HG03135 (cell line): ENCODE results near the gene ST7L.
"Not testable (repeated sequence)": the region's sequence is repeated elsewhere in the genome, so short reads cannot be mapped to it uniquely, and the experiment has no call there.

ENCODE experiments used
- ATAC-seq: cut with Tn5 transposase; IDR thresholded peaks from one replicate; pipeline ENCODE4 v1.9.1; 2021; ENCODE audit warnings: mild to moderate bottlenecking, moderate library complexity; ENCODE audit not compliant: unreplicated experiment

Gene ST7L

DNA sequence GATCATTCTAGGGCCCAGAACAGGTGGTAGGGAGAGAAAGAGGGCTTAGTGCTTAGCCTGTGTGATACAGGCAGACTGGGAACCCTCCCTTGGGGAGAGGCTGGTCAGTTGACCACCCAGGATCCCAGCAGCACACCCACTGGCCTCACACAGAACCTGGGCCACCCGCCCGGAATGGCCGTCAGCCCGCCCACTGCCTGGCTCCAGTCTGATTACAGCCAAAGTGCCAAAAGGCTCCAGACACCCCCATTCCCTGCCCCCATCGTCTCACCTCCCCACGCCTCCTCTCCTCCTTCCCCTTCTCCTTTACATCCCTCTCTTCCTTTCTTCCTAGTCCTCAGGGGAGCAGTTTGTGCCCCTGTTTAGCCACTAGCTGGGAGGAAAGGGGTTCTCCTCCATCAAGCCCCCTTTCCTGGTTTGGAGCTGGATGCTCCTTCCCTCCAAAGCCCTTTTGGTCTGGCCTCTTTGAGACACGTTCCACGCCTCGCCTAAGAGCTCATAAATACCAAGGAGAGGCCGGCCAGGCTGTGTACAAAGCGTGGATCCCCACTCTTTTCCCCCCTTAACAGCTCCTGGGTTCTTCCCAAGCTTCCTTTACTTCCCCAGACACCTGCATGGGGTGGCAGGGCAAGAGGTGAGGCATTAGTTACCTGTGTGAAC, 114.8 kb downstream of the ST7L start:
- ATAC-seq, result no peak

DNA sequence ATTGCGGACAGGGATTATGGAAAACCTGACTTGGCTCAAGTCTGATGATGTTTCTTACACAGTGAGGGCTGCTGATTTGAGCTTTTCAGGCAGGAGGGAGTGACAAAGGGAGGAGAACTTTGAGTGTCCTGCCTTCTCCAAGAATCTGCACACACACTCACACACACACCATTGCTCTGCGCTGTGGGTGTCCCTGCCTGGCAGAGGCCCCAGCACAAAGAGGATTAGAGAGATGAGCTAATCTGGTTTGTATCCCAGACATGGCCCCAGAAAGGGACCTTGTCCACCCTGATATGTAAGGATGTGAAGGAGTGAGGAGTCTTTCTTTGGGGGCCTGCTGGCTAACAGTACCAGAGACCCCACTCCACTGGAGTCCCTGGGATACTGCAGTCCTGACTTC, 116.1 kb downstream of the ST7L start:
- no peak for ATAC-seq

DNA sequence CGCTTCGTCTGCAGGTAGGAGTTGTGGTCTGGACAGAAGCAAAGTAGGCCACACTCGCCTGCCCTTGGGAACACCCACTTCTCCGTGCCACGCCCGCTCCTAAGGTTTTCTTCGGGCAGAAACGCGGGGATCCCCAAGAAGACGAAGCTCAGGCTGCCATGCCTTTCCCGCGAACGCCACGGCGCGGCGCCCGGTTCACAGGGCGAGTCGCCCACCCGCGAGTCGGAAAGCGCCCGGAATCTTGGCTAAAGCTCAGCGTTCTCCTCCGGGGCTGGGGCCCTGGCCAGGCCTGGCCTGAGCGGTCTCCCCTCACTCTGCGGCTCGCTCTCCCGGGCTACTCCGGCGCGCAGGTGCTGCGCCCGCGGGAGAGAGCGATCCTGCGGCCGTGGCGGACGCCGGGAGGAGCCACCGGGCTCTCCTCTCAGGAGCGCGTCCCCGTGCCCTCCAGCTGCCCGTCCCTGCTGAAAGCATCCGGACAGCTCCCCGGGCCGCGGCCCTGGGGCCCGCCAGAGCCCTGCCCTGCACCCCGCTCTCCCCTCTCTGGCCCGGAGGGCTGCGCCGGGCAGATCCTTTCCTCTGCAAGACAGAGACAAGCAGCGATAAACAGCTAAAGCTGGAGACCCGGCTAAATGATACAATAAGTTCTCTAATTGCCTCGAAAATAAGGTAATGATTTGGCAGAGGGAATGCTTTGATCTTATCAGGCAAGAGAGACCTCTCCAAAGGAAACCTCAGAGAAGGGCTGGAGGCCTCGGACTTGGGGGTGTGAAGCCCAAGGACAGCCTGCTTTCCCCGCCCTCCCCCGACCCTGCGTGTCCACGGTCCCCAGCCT, 116.9 kb downstream of the ST7L start:
- ATAC-seq, result no peak

DNA sequence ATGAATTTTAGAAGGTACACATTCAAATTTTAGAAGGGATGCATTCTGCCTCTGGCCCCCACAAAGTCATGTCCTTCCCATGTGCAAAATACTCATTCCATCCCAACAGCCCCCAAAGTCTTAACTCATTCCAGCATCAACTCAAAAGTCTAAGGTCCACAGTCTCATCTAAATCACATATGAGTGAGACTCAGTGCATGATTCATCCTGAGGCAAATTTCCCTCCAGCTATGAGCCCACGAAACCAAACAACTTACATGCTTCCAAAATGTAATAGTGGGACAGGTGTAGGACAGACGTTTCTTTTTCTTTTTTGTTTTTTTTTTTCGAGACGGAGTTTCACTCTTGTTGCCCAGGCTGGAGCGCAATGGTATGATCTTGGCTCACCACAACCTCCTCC, 122.7 kb downstream of the ST7L start:
- ATAC-seq, result no peak

DNA sequence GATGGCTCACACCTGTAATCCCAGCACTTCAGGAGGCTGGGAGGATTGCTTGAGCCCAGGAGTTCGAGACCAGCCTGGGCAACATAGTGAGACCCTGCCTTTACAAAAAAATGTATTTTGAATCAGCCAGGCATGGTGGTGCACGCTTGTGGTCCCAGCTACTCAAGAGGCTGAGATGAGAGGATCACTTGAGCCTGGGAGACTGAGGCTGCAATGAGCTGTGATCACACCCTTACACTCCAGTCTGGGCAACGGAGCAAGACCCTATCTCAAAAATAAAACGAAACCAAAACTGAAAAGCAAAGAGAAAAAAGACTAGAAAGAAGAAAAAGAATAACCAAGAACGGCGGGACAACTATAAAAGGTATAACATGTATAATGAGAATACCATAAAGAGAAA, 125.6 kb downstream of the ST7L start:
- no peak for ATAC-seq

DNA sequence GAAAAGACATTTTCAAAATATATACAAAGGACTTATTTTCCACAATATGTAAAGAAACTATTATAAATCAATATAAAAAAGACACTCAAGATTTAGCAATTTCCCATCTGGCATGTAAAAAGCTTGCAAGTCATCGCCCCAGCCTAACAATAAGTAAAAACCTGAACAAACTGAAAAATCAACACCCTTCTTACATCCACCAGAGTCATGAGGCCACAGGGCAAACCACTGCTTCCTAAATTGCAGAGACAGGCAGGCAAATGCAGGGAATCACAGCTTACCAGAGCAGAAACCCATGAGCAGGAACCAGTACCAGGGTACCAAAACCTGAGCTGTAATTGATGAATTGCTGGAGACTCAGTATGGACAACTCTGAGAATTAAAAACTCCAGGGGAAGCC, 126.9 kb downstream of the ST7L start:
- ATAC-seq, result no peak

DNA sequence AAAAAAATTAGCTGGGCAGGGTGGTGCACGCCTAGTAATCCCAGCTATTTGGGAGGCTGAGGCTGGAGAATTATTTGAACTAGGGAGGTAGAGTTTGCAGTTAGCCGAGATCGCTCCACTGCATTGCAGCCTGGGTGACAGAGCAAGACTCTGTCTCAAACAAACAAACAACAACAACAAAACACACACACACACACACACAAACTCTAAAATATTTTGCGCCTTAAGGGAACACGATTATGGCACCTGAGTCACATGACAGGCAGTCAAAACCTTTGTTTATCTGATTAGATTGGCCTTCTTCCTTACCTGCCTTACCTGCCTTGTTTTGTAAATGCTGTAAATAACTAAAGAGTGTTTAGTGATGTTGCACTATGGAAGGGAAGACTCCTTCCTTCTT, 130.8 kb downstream of the ST7L start:
- no peak for ATAC-seq

DNA sequence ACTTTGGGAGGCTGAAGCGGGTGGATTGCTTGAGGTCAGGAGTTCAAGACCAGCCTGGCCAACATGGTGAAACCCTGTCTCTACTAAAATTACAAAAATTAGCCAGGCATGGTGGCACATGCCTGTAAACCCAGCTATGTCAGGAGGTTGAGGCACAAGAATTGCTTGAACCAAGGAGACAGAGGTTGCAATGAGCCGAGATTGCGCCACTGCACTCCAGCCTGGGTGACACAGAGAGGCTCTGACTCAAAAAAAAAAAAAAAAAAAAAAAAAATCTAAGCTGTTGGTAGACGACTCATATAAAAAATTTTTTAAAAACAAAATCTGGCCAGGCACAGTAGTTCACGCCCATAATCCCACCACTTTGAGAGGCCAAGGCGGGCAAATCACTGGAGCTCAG, 131.3 kb downstream of the ST7L start:
- ATAC-seq, result not testable (repeated sequence)

DNA sequence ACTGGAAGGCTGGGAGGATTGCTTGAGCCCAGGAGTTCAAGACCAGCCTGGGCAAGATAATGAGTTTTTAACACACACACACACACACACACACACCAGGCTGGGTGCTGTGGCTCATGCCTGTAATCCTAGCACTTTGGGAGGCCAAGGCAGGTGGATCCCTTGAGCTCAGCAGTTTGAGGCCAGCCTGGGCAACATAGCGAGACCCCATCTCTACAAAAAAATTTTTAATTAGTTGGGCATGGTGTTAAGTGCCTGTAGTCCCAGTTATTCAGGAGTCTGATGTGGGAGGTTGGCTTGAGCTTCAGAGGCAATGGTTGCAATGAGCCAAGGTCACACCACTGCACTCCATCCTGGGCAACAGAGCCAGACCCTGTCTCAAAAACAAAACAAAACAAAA, 132.9 kb downstream of the ST7L start:
- not testable (repeated sequence) for ATAC-seq

DNA sequence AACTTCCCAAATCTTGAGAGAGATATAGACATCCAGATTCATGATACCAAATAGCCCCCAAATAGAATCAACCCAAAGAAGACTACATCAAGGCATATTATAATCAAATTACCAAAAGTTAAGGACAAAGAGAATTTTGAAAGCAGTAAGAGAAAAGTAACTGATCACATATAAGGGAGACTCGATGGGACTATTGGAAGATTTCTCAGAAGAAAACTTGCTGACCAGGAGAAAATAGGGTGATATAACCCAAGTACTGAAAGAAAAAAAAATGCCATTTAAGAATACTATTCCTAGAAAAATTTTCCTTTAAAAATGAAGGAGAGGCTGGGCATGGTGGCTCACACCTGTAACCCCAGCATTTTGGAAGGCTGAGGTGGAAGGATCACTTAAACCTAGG, 140.6 kb downstream of the ST7L start:
- no peak for ATAC-seq

DNA sequence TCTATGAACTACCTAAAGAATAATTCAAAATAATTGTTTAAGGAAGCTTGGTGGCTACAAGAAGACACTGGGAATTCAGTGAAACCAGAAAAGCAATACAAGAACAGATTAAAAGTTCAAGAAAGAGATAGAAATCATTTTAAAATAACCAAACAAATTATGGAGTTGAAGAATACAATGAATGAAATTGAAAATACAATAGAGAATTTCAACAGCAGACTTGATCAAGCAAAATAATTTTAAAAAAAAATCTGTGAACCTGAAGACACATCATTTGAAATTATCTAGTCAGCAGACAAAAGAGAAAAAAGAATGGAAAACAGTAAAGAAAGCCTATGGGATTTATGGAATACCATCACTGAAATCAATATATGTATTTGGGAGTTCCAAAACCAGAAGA, 141.4 kb downstream of the ST7L start:
- ATAC-seq, result no peak
